ENCODE measurements around the gene GSE1.
A peak's percentile ranks its signal among the peaks of the same experiment; 100 is the strongest.

The GSE1 gene

GRCh38 chr16:85688586-85689284 is 75.6 kb downstream of the GSE1 start, which contains the start of gene GINS2:
Gene GINS2, minus strand, starts transcription at chr16:85688954. Its CDS starts 56 bp downstream, at chr16:85688898.
- ChIA-PET POLR2A (no interaction called here), CTCF (interaction anchor here (1.7 kb wide), 1 partner anchor 29 kb away, joined by 5 read pairs; no protein-coding TSS in a partner anchor)
- WGBS (ENCODE audit: insufficient coverage): under 1% methylated on average over 70 of the region's 86 CpGs
- H3K4me3 ChIP-seq (ENCODE audit: control insufficient read depth in 1 of 7, extremely low read depth in 1 of 7, insufficient read depth in 4 of 7, low read depth in 2 of 7, low read length in 6 of 7): peak within 1 kb of the TSS; percentile 40 to 89 (median 75)
- H3K4me1 ChIP-seq (ENCODE audit: control extremely low read depth in 1 of 4, control insufficient read depth in 4 of 4, insufficient read depth in 4 of 4, low read length in 3 of 4): peaks cover 0 to 22% (median 17%) of the 10 kb centered on the region in 4 experiments
- H3K27ac ChIP-seq (ENCODE audit: insufficient read depth in 1 of 2, low read depth in 1 of 2, low read length in 2 of 2, poor library complexity in 1 of 2, severe bottlenecking in 2 of 2): peak within 1 kb of the TSS in 1 of 2 experiments; percentile 14
- H3K36me3 ChIP-seq (ENCODE audit: control insufficient read depth in 4 of 4, insufficient read depth in 4 of 4, low read length in 3 of 4): peaks cover 0 to 21% (median 0%) of the 10 kb centered on the region in 4 experiments
- no peaks in the 10 kb centered on the region for H3K9me3 ChIP-seq (ENCODE audit: control extremely low read depth in 1 of 5, control insufficient read depth in 4 of 5, insufficient read depth in 2 of 5, low read depth in 1 of 5, low read length in 4 of 5)
- DNase-seq: peak; percentile 88 to 94 (median 93)
- no peaks in the 10 kb centered on the region for H3K27me3 ChIP-seq (replicated peaks in 2 of 5; ENCODE audit: control insufficient read depth in 4 of 5, insufficient read depth in 5 of 5, low read length in 4 of 5)

GRCh38 chr16:85689285-85689949 is 76.3 kb downstream of the GSE1 start:
- WGBS (ENCODE audit: insufficient coverage): 71% methylated on average over 18 of the region's 27 CpGs
- Histone ChIP-seq H3K4me3 (ENCODE audit: control insufficient read depth in 1 of 7, extremely low read depth in 1 of 7, insufficient read depth in 4 of 7, low read depth in 2 of 7, low read length in 6 of 7) (peak overlapping the region in 5 of 7 experiments; percentile 32 to 75 (median 59)), H3K36me3 (ENCODE audit: control insufficient read depth in 4 of 4, insufficient read depth in 4 of 4, low read length in 3 of 4) (peaks cover 0 to 15% (median 0%) of the 10 kb centered on the region in 4 experiments), H3K4me1 (ENCODE audit: control extremely low read depth in 1 of 4, control insufficient read depth in 4 of 4, insufficient read depth in 4 of 4, low read length in 3 of 4) (peaks cover 0 to 22% (median 17%) of the 10 kb centered on the region in 4 experiments), H3K27me3 (replicated peaks in 2 of 5; ENCODE audit: control insufficient read depth in 4 of 5, insufficient read depth in 5 of 5, low read length in 4 of 5) (no peaks in the 10 kb centered on the region), H3K27ac (ENCODE audit: insufficient read depth in 1 of 2, low read depth in 1 of 2, low read length in 2 of 2, poor library complexity in 1 of 2, severe bottlenecking in 2 of 2) (no peak overlapping the region), H3K9me3 (ENCODE audit: control extremely low read depth in 1 of 5, control insufficient read depth in 4 of 5, insufficient read depth in 2 of 5, low read depth in 1 of 5, low read length in 4 of 5) (no peaks in the 10 kb centered on the region)
- CTCF ChIA-PET: interaction anchor here (1.7 kb wide), 1 partner anchor 28 kb away, joined by 5 read pairs; no protein-coding TSS in a partner anchor
- no peak for DNase-seq
- POLR2A ChIA-PET: no interaction called here

GRCh38 chr16:85689950-85690320 is 76.8 kb downstream of the GSE1 start:
- H3K27me3 ChIP-seq (replicated peaks in 2 of 5; ENCODE audit: control insufficient read depth in 4 of 5, insufficient read depth in 5 of 5, low read length in 4 of 5): no peaks in the 10 kb centered on the region
- no peak for DNase-seq
- peaks cover 0 to 13% (median 0%) of the 10 kb centered on the region in 4 experiments for H3K36me3 ChIP-seq (ENCODE audit: control insufficient read depth in 4 of 4, insufficient read depth in 4 of 4, low read length in 3 of 4)
- H3K27ac ChIP-seq (ENCODE audit: insufficient read depth in 1 of 2, low read depth in 1 of 2, low read length in 2 of 2, poor library complexity in 1 of 2, severe bottlenecking in 2 of 2): no peak overlapping the region
- peaks cover 0 to 22% (median 17%) of the 10 kb centered on the region in 4 experiments for H3K4me1 ChIP-seq (ENCODE audit: control extremely low read depth in 1 of 4, control insufficient read depth in 4 of 4, insufficient read depth in 4 of 4, low read length in 3 of 4)
- 93% methylated on average over 7 of the region's 9 CpGs for WGBS (ENCODE audit: insufficient coverage)
- no peaks in the 10 kb centered on the region for H3K9me3 ChIP-seq (ENCODE audit: control extremely low read depth in 1 of 5, control insufficient read depth in 4 of 5, insufficient read depth in 2 of 5, low read depth in 1 of 5, low read length in 4 of 5)
- H3K4me3 ChIP-seq (ENCODE audit: control insufficient read depth in 1 of 7, extremely low read depth in 1 of 7, insufficient read depth in 4 of 7, low read depth in 2 of 7, low read length in 6 of 7): no peak overlapping the region
- ChIA-PET POLR2A (no interaction called here), CTCF (interaction anchor here (1.7 kb wide), 1 partner anchor 27 kb away, joined by 5 read pairs; no protein-coding TSS in a partner anchor)

- no peaks in the 10 kb centered on the region for H3K9me3 ChIP-seq (ENCODE audit: control extremely low read depth in 1 of 5, control insufficient read depth in 4 of 5, insufficient read depth in 2 of 5, low read depth in 1 of 5, low read length in 4 of 5)
- H3K4me1 ChIP-seq (ENCODE audit: control extremely low read depth in 1 of 4, control insufficient read depth in 4 of 4, insufficient read depth in 4 of 4, low read length in 3 of 4): peaks cover 0 to 22% (median 17%) of the 10 kb centered on the region in 4 experiments
- WGBS (ENCODE audit: insufficient coverage): 100% methylated on average over 4 of the region's 7 CpGs
- no peak overlapping the region for H3K27ac ChIP-seq (ENCODE audit: insufficient read depth in 1 of 2, low read depth in 1 of 2, low read length in 2 of 2, poor library complexity in 1 of 2, severe bottlenecking in 2 of 2)
- H3K27me3 ChIP-seq (replicated peaks in 2 of 5; ENCODE audit: control insufficient read depth in 4 of 5, insufficient read depth in 5 of 5, low read length in 4 of 5): no peaks in the 10 kb centered on the region
- ChIA-PET POLR2A (no interaction called here), CTCF (interaction anchor here (1.7 kb wide), 1 partner anchor 27 kb away, joined by 5 read pairs; no protein-coding TSS in a partner anchor)
- peaks cover 0 to 9% (median 0%) of the 10 kb centered on the region in 4 experiments for H3K36me3 ChIP-seq (ENCODE audit: control insufficient read depth in 4 of 4, insufficient read depth in 4 of 4, low read length in 3 of 4)
- no peak for DNase-seq
- H3K4me3 ChIP-seq (ENCODE audit: control insufficient read depth in 1 of 7, extremely low read depth in 1 of 7, insufficient read depth in 4 of 7, low read depth in 2 of 7, low read length in 6 of 7): no peak overlapping the region
Observed at GRCh38 chr16:85690469-85691064, 77.4 kb downstream of the GSE1 start.

- Histone ChIP-seq H3K27me3 (replicated peaks in 2 of 5; ENCODE audit: control insufficient read depth in 4 of 5, insufficient read depth in 5 of 5, low read length in 4 of 5) (peaks cover 0 to 8% (median 0%) of the 10 kb centered on the region in 5 experiments), H3K27ac (ENCODE audit: insufficient read depth in 1 of 2, low read depth in 1 of 2, low read length in 2 of 2, poor library complexity in 1 of 2, severe bottlenecking in 2 of 2) (no peak overlapping the region), H3K36me3 (ENCODE audit: control insufficient read depth in 4 of 4, insufficient read depth in 4 of 4, low read length in 3 of 4) (no peaks in the 10 kb centered on the region), H3K9me3 (ENCODE audit: control extremely low read depth in 1 of 5, control insufficient read depth in 4 of 5, insufficient read depth in 2 of 5, low read depth in 1 of 5, low read length in 4 of 5) (no peaks in the 10 kb centered on the region), H3K4me1 (ENCODE audit: control extremely low read depth in 1 of 4, control insufficient read depth in 4 of 4, insufficient read depth in 4 of 4, low read length in 3 of 4) (no peaks in the 10 kb centered on the region), H3K4me3 (ENCODE audit: control insufficient read depth in 1 of 7, extremely low read depth in 1 of 7, insufficient read depth in 4 of 7, low read depth in 2 of 7, low read length in 6 of 7) (no peak overlapping the region)
- no peak for DNase-seq
- POLR2A ChIA-PET: interaction anchor here (0.6 kb wide), 1 partner anchor 328 kb away, joined by 3 read pairs; no protein-coding TSS in a partner anchor
- CTCF ChIA-PET: interaction anchor here (1.6 to 1.7 kb wide), 2 partner anchors 18 to 27 kb away, joined by 4 to 9 read pairs; no protein-coding TSS in a partner anchor
- WGBS (ENCODE audit: insufficient coverage): 89% methylated on average over 22 of the region's 24 CpGs
Observed at GRCh38 chr16:85695196-85696128, 82.3 kb downstream of the GSE1 start.

GRCh38 chr16:85696781-85697180 is 83.7 kb downstream of the GSE1 start:
- no peak for DNase-seq
- 94% methylated on average over 9 of the region's 16 CpGs for WGBS (ENCODE audit: insufficient coverage)
- H3K27ac ChIP-seq (ENCODE audit: insufficient read depth in 1 of 2, low read depth in 1 of 2, low read length in 2 of 2, poor library complexity in 1 of 2, severe bottlenecking in 2 of 2): no peak overlapping the region
- ChIA-PET POLR2A (no interaction called here), CTCF (interaction anchor here (1.6 kb wide), 1 partner anchor 26 kb away, joined by 4 read pairs; no protein-coding TSS in a partner anchor)
- no peak overlapping the region for H3K4me3 ChIP-seq (ENCODE audit: control insufficient read depth in 1 of 7, extremely low read depth in 1 of 7, insufficient read depth in 4 of 7, low read depth in 2 of 7, low read length in 6 of 7)
- peaks cover 0 to 8% (median 0%) of the 10 kb centered on the region in 5 experiments for H3K27me3 ChIP-seq (replicated peaks in 2 of 5; ENCODE audit: control insufficient read depth in 4 of 5, insufficient read depth in 5 of 5, low read length in 4 of 5)
- no peaks in the 10 kb centered on the region for H3K9me3 ChIP-seq (ENCODE audit: control extremely low read depth in 1 of 5, control insufficient read depth in 4 of 5, insufficient read depth in 2 of 5, low read depth in 1 of 5, low read length in 4 of 5)
- H3K4me1 ChIP-seq (ENCODE audit: control extremely low read depth in 1 of 4, control insufficient read depth in 4 of 4, insufficient read depth in 4 of 4, low read length in 3 of 4): no peaks in the 10 kb centered on the region
- H3K36me3 ChIP-seq (ENCODE audit: control insufficient read depth in 4 of 4, insufficient read depth in 4 of 4, low read length in 3 of 4): no peaks in the 10 kb centered on the region

Data from common myeloid progenitor, CD34-positive (primary cell).